ENCODE measurements around the gene AIPL1. TPM values are rescaled to one million over a fixed set of nuclear protein-coding genes. Genes with fewer than 3 reads are reported as not detected.

AIPL1 gene
- total RNA-seq, 2 donors from 2014 or later = not detected

DNA sequence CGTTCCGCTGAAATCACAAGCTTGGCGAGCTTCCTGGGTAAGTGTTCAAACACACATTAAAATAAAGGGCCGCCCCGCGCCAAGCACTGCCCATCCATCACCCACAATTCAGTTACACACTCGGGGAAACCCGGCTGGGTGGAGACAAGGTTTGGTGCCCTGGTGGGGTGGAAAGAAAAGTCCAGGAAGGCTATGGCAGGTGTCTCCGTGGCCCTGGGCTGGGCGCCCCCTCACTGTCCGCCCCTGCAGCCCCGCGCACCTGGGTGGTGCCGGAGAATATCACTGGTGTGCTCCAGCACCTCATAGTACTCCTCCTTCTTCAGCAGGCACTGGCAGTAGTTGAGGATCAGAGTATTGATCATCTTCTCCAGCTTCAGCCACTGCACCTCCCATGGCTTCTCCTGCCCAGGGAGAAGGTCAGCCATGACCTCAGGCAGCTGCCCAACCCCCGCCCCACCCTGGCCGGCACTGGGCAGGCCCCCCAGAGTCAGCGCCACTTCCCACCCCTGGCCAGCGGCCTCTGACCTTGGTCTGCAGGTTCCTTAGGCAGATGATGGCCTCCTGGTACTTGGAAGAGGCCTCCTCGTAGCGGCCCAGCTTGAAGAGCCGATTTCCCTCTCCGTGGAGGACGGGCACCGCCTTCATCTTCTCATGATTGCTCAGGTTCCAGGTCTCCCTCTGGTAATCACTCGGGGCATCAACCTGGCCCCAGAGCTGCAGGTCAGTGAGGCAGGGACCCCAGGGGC, 8.4 kb downstream of the AIPL1 start:
- Histone ChIP-seq H3K36me3 (replicated peaks in 1 of 2; ENCODE audit: insufficient read depth in 1 of 2, low read depth in 2 of 2) (no peaks in the 10 kb centered on the region), H3K27ac (no peak overlapping the region), H3K9me3 (no peaks in the 10 kb centered on the region), H3K4me3 (no peak overlapping the region), H3K27me3 (no peaks in the 10 kb centered on the region), H3K4me1 (no peaks in the 10 kb centered on the region)
- intact Hi-C loops (cut with DNase I) = no loop called here
- 48 to 63% methylated on average over 17 to 23 of the region's 25 CpGs for WGBS, 2 donors
- ATAC-seq (no peak), DNase-seq (no peak)
- TF ChIP-seq POLR2A (IDR thresholded peaks at IDR 0.05) = no peak
- TF ChIP-seq, protein P1, sequence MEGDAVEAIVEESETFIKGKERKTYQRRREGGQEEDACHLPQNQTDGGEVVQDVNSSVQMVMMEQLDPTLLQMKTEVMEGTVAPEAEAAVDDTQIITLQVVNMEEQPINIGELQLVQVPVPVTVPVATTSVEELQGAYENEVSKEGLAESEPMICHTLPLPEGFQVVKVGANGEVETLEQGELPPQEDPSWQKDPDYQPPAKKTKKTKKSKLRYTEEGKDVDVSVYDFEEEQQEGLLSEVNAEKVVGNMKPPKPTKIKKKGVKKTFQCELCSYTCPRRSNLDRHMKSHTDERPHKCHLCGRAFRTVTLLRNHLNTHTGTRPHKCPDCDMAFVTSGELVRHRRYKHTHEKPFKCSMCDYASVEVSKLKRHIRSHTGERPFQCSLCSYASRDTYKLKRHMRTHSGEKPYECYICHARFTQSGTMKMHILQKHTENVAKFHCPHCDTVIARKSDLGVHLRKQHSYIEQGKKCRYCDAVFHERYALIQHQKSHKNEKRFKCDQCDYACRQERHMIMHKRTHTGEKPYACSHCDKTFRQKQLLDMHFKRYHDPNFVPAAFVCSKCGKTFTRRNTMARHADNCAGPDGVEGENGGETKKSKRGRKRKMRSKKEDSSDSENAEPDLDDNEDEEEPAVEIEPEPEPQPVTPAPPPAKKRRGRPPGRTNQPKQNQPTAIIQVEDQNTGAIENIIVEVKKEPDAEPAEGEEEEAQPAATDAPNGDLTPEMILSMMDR (IDR thresholded peaks at IDR 0.05) = no peak

DNA sequence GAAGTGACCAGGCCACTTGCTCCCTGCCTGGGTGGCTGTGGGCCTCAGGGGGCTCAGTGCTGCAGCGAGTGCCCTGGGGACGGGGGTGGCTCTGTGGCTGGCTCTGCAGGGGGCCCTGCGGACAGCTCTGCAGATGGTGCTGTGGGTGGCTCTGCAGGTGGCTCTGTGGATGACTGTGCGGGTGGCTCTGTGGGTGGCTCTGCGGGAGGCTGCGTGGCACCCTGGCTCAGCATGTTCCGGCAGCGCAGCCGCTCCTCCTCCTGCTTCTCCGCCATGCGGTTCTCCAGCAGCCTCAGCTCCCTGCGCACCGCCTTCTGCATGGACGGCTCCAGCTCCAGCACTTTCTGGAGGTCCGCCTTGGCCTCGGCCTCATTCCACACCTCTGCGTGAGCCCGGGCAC, 9.5 kb downstream of the AIPL1 start:
- DNase-seq (no peak), ATAC-seq (no peak)
- Histone ChIP-seq H3K36me3 (replicated peaks in 1 of 2; ENCODE audit: insufficient read depth in 1 of 2, low read depth in 2 of 2) (no peaks in the 10 kb centered on the region), H3K27me3 (no peaks in the 10 kb centered on the region), H3K4me3 (no peak overlapping the region), H3K9me3 (no peaks in the 10 kb centered on the region), H3K4me1 (no peaks in the 10 kb centered on the region), H3K27ac (no peak overlapping the region)
- 82 to 83% methylated on average over 11 to 18 of the region's 18 CpGs for WGBS, 2 donors
- TF ChIP-seq, protein P1 (IDR thresholded peaks at IDR 0.05) = no peak
- no peak for TF ChIP-seq POLR2A (IDR thresholded peaks at IDR 0.05)
- intact Hi-C loops (cut with DNase I) = no loop called here

DNA sequence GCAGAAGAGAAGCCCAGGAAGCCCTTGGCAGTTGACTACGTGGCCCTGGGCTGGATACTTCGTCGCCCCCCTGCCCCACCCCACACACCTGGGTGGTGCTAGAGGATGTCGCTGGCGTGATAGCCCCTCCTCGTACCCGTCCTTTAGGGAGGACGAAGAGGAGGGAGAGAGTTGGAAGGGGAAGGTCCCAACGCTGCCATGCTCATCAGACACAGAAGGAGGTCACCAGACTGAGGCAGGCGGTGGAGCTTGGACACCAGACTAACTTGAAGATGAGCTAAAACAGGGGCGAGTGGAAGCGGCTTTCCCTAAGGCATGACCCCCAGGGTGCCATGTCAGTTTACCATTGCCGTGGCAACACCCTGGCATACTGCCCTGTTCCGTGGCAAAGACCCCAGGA, 11.0 kb downstream of the AIPL1 start:
- no peaks in the 10 kb centered on the region for H3K27me3 ChIP-seq
- 40 to 50% methylated on average over 14 of the region's 14 CpGs for WGBS, 2 donors
- ATAC-seq (no peak), DNase-seq (no peak)
- H3K9me3 ChIP-seq = no peaks in the 10 kb centered on the region
- no peaks in the 10 kb centered on the region for H3K4me1 ChIP-seq
- no peak overlapping the region for H3K27ac ChIP-seq
- intact Hi-C loops (cut with DNase I) = no loop called here
- H3K4me3 ChIP-seq = no peak overlapping the region
- TF ChIP-seq POLR2A (IDR thresholded peaks at IDR 0.05) = no peak
- TF ChIP-seq, protein P1 (IDR thresholded peaks at IDR 0.05) = no peak
- H3K36me3 ChIP-seq (replicated peaks in 1 of 2; ENCODE audit: insufficient read depth in 1 of 2, low read depth in 2 of 2) = no peaks in the 10 kb centered on the region

GRCh38 chr17:6422654-6423241, 12.2 kb downstream of the AIPL1 start:
- Histone ChIP-seq H3K9me3 (no peaks in the 10 kb centered on the region), H3K27me3 (no peaks in the 10 kb centered on the region), H3K4me1 (no peaks in the 10 kb centered on the region), H3K4me3 (no peak overlapping the region), H3K27ac (no peak overlapping the region), H3K36me3 (replicated peaks in 1 of 2; ENCODE audit: insufficient read depth in 1 of 2, low read depth in 2 of 2) (no peaks in the 10 kb centered on the region)
- 36 to 49% methylated on average over 7 to 12 of the region's 13 CpGs for WGBS, 2 donors
- no peak for ATAC-seq
- no peak for DNase-seq
- intact Hi-C loops (cut with DNase I) = no loop called here
- TF ChIP-seq POLR2A (IDR thresholded peaks at IDR 0.05) = no peak
- TF ChIP-seq, protein P1 (IDR thresholded peaks at IDR 0.05) = no peak
